GM18907 (cell line): Measurements from ENCODE around the gene GPRIN1.
"Not testable (repeated sequence)": the region's sequence is repeated elsewhere in the genome, so short reads cannot be mapped to it uniquely, and the experiment has no call there.

Source experiments
- ATAC-seq: cut with Tn5 transposase; IDR thresholded peaks from one replicate; pipeline ENCODE4 v1.9.1; 2021; ENCODE audit warnings: mild to moderate bottlenecking, moderate library complexity; ENCODE audit not compliant: unreplicated experiment

GPRIN1 gene

GRCh38 chr5:176599749-176600430 is 10.1 kb downstream of the GPRIN1 start:
- ATAC-seq = not testable (repeated sequence)

DNA sequence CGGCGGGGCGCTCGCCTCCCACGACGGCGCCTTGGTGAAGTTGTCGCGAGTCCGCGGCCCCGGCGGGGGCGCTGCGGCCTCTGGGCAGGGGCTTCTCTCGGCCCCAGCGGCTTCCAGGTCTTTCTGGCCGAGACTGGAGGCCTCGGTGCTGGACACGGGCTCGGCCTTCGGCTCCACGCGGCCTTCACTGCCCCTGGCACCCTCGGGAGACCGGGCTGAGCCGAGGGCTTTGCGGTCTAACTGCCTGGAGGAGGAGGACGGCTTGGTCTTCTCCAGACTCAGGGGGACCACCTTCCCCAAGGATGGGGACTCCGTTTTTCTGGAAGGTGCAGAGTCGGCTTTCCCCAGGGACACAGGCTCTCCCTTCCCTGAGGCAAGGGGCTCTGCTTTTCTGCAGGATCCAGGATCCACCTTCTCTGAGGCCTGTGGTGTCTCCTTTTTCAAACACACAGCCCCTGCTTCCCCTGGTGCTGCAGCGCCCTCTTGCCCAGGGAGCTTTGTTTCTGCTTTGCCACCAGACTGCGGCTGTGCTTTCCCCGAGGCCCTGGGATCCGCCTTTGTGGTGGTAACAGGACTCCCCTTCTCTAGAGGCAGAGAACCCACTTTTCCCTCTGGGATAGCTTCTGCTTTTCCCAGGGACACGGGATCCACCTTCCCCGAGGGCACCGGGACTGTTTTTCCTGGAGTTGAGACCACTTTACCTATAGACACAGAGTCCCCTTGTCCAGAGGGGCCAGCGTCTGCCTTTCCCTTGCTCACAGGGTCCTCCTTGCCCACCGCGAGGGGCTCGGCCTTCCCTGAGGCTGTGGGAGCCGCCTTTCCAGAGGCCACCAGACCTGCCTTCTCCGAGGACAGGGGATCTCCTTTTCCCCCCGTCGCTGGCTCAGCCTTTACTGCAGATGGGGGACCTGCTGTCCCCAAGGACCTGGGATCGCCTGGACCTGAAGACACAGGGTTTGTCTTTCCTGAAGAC is 12.3 kb downstream of the GPRIN1 start:
- no peak for ATAC-seq

DNA sequence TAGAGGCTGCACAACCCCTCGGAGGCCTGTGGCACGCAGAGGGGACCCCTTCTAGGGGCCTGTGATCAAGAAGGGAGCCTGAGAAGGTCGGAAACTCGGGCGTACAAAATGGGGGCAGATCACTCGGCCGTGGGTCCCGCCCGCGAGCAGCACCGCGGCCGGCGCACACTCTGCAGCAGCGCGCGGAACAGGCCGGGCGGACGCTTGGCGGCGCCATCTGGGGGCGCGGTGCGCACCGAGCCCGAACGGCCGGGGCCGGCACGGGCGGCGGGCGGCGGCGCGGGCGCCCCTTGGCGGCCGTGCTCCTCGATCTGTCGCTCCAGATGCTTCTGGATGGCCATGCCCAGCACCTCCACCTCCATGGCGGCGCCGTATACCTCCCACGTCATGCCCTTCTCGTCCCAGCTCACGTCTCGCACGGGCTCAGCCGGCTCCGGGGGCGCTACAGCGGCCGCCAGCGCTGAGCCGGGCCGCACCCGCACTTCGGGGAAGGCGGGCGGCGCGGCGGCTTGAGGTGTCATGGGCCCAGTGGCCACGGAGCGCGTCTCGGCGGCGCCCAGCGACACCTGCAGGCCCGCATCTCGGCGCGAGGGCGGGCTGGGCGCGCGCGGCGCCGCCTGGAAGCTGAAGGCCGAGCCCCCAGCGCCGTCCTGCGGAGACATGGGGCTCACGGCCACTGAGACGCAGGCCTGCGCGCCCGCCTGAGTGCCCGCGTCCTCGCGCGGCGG is 13.1 kb downstream of the GPRIN1 start:
- peak; percentile 68 for ATAC-seq

DNA sequence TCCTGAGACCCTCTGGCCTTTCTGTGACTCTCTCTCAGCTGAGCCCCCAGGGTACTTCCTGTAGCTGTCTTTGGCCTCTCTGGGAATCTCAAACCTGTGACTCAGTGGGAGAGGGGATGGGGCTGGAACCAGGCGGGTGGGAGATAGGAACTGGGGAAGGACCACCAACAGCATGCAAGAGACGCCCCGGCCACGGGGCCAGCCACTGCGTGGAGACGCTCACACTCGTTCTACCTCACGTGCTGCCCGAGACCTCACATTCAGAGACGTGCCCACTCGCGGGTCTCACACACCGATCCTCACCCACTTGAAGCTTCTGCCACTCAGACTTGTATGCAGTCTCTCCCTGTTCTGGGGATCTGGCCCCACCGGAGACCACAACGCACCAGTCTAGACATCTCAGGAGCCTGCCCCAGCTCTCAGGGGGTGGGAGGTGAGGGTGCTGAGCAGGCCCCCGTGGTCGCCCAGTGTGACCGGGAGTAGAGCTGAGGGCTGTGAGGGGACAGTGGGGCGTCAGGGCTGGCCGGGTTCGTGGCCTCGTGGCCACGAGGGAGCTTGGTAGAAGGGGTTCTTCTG is 13.8 kb downstream of the GPRIN1 start:
- no peak for ATAC-seq

DNA sequence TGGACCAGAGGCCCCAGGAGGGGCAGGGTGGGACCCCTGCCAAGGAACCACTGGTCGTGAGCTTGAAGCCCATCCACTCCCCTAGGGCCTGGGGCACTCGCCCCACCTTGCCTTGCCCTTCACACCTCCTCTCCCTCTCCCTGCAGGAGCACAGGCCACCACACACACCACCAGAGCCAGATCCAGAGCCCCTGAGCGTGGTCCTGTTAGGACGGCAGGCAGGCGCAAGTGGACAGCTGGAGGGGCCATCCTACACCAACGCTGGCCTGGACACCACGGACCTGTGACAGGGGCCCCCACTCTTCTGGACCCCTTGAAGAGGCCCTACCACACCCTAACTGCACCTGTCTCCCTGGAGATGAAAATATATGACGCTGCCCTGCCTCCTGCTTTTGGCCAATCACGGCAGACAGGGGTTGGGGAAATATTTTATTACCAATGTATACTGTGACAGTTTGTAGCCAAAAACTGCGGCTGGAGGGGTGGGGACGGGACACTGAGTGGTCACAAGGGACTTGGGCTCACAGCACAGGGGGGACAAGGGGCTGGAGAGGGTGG is 14.5 kb downstream of the GPRIN1 start:
- ATAC-seq = no peak

DNA sequence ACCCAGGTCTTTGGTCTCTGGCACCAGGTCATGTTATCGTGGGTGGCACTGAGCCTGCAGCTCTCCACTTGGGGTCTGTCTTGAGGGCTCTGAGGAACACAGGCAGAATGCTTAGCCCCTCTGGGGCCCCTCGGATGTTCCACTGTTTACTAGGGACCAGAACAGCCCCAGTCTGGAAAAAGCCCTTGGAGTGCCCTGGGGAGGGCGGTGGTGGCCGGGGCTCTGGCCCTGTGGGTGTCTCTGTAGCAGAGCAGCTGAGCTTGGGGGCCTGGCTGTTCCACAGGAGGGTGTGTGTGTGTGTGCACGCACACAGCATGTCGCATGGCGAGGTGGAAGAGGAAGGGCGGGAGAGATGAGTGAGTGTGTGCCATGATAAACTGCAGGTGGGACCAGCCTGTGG is 15.4 kb downstream of the GPRIN1 start:
- no peak for ATAC-seq

DNA sequence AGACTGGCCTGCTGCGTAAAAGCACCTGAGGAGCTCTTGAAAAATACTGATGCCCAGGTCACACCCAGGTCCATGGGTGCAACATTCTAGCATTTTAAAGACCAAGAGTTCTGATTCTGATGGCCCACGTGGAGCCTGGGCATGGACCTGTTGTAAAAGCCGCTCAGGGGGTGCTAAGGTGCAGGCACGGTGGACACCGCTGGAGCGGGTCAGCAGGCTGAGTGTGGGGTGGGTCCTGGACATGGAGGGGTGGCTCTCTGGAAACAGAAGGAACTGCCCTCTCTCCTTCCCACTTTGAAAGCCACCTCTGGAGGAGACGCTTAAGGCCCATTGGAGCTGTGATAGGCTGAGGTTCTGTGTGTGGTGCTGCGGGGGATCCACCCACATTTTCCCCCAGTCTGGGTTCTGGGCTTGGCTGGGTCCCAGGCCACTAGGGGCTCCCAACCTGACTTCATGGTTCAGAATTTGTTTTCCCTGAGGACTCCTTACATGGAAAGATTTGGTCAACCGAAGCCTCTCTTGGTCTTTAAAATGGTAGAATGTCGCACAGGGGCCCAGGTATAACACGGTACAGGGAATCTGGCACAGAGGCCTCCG is 16.6 kb downstream of the GPRIN1 start:
- ATAC-seq = no peak

DNA sequence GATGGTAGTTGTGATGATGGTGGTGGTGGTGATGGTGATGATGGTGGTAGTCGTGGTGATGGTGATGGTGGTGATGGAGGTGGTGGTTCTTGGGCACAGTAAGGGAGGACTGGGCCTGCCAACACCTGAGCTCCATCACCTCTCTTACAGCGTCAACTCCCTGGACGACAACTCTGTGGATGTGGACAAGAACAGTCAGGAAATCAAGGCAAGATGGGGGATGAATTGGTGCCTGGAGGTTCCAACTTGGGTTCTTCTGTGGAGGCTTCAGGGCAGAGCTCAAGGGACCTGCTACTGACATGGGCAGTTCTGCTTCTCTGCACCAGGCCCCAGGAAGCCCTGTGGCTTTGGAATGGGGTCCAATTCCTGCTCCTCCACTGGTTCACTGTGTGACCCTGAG is 17.4 kb downstream of the GPRIN1 start:
- ATAC-seq = no peak

DNA sequence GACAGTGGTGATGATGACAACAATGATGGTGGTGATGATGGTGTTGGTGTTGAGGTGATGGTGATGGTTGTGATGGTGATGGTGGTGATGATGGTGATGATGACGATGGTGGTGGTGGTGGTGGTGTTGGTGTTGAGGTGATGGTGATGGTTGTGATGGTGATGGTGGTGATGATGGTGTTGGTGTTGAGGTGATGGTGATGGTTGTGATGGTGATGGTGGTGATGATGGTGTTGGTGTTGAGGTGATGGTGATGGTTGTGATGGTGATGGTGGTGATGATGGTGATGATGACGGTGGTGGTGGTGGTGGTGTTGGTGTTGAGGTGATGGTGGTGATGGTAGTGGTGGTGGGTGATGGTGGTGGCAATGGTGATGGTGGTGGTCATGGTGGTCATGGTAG is 18.3 kb downstream of the GPRIN1 start:
- ATAC-seq = not testable (repeated sequence)

DNA sequence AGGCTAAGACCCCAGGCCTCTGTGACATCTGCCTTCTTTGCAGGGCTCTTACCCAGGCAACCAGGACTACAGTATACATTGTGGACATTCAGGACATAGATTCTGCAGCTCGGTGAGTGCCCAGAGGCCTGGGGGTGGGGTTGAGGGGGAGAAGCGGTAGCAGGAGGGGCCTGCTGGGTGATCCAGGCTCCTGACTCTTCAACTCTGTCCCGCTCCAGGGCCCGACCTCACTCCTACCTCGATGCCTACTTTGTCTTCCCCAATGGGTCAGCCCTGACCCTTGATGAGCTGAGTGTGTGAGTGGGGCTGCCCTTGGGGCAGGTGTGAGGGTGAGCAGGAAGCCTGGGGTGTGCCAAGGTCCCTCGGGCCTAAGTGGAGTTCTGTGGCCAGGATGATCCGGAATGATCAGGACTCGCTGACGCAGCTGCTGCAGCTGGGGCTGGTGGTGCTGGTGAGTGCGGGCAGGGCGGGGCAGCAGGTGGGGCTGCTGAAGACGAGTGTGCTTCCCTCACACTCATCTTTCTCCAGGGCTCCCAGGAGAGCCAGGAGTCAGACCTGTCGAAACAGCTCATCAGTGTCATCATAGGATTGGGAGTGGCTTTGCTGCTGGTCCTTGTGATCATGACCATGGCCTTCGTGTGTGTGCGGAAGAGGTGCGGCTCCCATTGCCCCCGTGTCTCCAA is 19.8 kb downstream of the GPRIN1 start:
- ATAC-seq = no peak

DNA sequence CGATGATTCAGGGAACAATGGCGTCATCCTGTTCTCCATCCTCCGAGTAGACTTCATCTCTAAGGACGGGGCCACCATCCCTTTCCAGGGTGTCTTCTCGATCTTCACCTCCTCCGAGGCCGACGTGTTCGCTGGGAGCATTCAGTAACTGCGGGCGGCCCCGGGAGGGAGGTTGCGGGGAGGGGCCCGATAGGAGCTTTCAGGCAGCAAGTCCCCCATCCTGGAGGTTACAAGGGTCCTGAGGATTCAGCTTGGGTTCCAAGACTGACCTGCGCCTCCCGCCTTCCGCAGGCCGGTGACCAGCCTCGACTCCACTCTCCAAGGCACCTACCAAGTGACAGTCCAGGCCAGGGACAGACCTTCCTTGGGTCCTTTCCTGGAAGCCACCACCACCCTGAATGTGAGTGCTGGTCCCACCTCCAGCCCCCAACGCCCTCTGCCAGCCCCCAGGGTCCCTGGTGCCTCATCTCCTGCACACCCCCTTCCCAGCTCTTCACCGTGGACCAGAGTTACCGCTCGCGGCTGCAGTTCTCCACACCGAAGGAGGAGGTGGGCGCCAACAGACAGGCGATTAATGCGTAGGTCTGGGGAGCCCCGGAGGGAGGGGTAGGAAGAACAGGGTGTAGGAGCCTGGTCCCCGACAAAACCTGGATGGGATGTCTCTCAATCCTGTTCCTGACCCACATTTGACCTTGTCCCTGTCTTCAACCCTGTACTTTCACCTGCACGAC is 20.8 kb downstream of the GPRIN1 start:
- ATAC-seq = no peak

- no peak for ATAC-seq
These were observed 21.7 kb downstream of the GPRIN1 start for GRCh38 chr5:176588297-176588696.

DNA sequence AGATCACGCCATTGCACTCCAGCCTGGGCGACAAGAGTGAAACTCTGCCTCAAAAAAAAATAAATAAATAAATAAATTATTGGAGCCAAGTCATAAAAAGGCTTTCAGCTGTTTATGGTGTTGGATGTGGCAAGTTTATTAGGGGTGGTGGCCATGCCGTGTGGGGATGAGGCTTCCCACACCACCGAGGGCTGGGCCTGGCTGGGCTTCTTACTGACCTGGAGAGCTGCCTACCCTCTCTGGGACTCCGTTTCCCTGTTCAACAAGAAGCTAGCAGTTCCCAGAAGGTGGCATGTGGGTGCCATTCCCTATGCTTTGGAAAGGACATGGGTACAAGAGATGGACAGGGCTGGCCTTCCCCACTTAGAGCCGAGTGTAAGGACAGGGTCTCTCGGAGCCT is 22.6 kb downstream of the GPRIN1 start:
- no peak for ATAC-seq

DNA sequence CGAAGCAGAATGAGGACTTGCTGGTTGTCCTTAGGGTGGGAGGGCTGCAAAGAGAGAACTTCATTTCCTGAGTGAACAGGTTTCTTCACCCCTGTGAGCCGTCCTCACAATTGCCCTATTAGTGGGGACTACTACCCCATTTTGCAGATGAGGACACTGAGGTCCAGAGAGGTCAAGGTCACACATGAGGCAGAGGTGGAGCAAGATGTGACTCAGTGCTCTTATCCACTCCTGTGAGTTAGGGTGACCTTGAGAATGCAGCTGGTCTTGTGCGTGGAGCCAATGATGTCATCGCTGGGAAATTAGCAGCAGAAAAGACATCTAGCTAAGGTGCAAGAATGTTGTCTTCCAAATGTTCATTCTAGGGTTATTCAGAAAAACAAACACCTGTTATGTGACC is 26.9 kb downstream of the GPRIN1 start:
- ATAC-seq = no peak

DNA sequence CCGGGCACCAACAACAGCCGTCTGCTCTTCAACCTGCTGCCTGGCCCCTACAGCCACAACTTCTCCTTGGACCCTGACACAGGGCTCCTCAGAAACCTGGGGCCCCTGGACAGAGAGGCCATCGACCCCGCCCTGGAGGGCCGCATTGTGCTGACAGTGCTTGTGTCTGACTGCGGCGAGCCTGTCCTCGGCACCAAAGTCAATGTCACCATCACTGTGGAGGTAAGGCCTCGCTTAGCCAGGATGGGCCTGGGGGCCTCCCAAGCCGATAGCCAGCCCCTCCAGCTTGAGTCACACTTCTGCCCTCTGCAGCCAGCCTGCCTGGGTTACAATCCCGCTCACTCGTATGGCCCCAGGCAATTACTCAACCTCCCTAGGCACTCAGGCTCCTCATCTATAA is 28.6 kb downstream of the GPRIN1 start:
- no peak for ATAC-seq

DNA sequence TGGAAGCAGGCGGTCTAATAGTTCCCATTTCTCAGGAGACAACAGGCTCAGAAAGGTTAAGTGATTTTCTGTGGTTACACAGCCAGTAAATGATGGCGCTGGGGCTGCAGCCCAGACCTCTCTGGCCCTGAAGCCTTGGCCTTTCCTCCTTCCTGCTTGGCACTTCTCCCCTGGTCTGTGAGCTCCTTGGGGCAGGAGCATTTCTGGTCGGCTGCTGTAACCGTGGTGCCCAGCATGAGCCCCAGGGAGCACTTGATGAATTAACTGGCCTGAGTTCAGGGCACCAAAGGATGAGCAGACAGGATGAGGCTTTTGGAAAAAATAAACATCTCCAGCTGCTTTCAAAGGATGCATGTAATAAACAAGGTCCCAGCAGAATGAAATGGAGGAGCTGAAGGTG is 30.6 kb downstream of the GPRIN1 start:
- ATAC-seq = no peak

DNA sequence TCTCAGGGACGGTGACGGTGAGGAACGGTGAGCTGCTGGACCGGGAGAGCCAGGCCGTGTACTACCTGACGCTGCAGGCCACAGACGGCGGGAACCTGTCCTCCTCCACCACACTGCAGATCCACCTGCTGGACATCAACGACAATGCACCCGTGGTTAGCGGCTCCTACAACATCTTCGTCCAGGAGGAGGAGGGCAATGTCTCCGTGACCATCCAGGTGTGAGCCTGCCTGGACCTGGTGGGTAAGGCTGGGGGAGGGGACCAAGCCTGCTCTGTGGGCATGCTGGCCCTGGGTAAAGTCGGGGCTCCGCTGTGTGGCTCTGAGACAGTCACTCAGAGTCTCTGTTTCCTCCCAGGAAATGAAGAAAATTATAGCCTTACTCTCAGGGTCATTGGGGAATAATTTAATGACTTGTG is 31.6 kb downstream of the GPRIN1 start:
- no peak for ATAC-seq

GRCh38 chr5:176577312-176578176 is 32.4 kb downstream of the GPRIN1 start:
- ATAC-seq = no peak
